Epithelial cell of esophagus (primary cell): ENCODE measurements around the gene SLC22A6.

Experiments used
- DNase-seq: peaks from one replicate; pipeline ENCODE4 v3.0.0; 2010; ENCODE audit warnings: low read depth
- H3K4me3 ChIP-seq: 2 replicates; pipeline ENCODE4 v1.5.1; 2011; ENCODE audit warnings: mild to moderate bottlenecking, low read length, control low read depth
- CTCF ChIP-seq: IDR thresholded peaks from 2 replicates; pipeline ENCODE4 v1.5.1; 2011; ENCODE audit warnings: low read depth, mild to moderate bottlenecking, low read length, control low read depth, inconsistent platforms; ENCODE audit not compliant: insufficient read depth; ENCODE audit errors: missing control alignments

The SLC22A6 gene

GRCh38 chr11:62933285-62933684 lies 51.5 kb downstream of the SLC22A6 start:
- no peak for TF ChIP-seq CTCF
- DNase-seq, result no peak
- H3K4me3 ChIP-seq, result no peak overlapping the region

GRCh38 chr11:62931499-62932278 lies 53.1 kb downstream of the SLC22A6 start:
- DNase-seq, result no peak
- no peak for TF ChIP-seq CTCF
- no peak overlapping the region for H3K4me3 ChIP-seq

- no peak overlapping the region for H3K4me3 ChIP-seq
- no peak for TF ChIP-seq CTCF
- no peak for DNase-seq
Measured at GRCh38 chr11:62930666-62931065, 54.1 kb downstream of the SLC22A6 start.

- H3K4me3 ChIP-seq, result no peak overlapping the region
- DNase-seq, result no peak
- TF ChIP-seq CTCF, result no peak
Measured at GRCh38 chr11:62930157-62930556, 54.6 kb downstream of the SLC22A6 start.

DNA sequence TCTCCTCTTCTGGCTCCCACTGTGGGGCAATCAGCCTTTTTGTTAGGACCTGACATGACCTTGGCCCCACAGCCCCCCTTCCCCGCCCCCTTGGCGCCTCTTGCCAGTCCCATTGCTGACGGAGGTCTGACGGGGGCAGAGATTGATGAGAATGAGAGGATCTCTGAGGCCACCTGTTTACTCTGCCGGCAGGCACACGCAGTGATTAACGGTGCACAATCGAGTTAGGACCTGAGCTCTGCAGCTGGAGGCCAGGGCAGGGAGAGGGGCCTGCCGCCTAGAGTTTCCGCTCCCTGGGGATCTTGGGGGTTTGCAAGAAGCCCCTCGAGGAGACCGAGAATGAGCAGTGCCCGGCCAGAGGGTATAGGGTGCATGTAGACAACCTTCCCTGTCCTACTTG lies 56.8 kb downstream of the SLC22A6 start:
- no peak for DNase-seq
- no peak overlapping the region for H3K4me3 ChIP-seq
- TF ChIP-seq CTCF, result no peak

GRCh38 chr11:62926680-62927455 lies 57.9 kb downstream of the SLC22A6 start:
- TF ChIP-seq CTCF, result no peak
- no peak for DNase-seq
- H3K4me3 ChIP-seq, result no peak overlapping the region
